Islet of Langerhans (tissue), 1 donor: ENCODE results near the gene LRFN3.
"Not testable (repeated sequence)": the region's sequence is repeated elsewhere in the genome, so short reads cannot be mapped to it uniquely, and the experiment has no call there.

Experiments
- FAIRE-seq: peaks from one replicate; lab custom pipeline; 2011; peaks lifted over from hg19 to GRCh38; lab: Jason Lieb, UNC

The LRFN3 gene

GRCh38 chr19:35907377-35907745 lies 28.8 kb upstream of the LRFN3 start:
- no peak for FAIRE-seq

DNA sequence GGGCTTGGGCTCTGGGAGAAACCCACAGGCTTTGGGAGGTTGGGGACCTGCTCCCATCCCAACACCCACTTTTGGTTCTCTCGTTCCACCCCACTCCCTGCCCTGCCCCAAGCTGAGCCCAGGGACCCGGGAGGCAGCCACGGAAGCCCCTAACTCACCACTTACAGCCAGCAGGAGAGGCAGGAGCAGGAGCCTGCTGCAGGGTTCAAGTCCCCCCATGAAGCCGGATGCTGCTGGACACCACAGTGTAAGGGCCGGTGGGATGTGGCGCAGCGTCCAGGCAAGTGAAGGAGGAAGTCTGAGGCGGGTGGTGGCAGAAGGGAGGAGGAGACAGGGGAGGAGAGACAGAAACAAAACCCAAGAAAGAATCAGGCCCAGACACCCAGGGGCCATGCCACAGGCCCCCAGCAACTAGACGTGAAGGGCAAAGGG lies 28.1 kb upstream of the LRFN3 start, which contains the start of gene TYROBP:
TSS of gene TYROBP (minus strand) at position 286 of the 432 bp plus-strand sequence. CDS start at position 219, 67 bp downstream.
- FAIRE-seq: no peak

- no peak for FAIRE-seq
Measured at GRCh38 chr19:35908973-35909683, 27.0 kb upstream of the LRFN3 start.

- FAIRE-seq: no peak
Measured at GRCh38 chr19:35909684-35910035, 26.5 kb upstream of the LRFN3 start.

DNA sequence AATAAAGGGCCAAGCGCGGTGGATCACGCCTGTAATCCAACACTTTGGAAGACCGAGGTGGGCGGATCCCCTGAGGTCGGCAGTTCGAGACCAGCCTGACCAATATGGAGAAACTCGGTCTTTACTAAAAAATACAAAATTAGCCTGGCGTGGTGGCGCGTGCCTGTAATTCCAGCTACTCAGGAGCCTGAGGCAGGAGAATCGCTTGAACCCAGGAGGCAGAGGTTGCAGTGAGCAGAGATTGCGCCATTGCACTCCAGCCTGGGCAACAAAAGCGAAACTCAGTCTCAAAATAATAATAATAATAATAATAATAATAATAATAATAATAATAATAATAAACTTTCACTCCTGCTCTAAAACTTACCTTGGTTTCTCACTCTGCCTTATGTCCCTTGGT lies 25.8 kb upstream of the LRFN3 start:
- FAIRE-seq: not testable (repeated sequence)

- FAIRE-seq: no peak
Measured at GRCh38 chr19:35911173-35911572, 25.0 kb upstream of the LRFN3 start.

DNA sequence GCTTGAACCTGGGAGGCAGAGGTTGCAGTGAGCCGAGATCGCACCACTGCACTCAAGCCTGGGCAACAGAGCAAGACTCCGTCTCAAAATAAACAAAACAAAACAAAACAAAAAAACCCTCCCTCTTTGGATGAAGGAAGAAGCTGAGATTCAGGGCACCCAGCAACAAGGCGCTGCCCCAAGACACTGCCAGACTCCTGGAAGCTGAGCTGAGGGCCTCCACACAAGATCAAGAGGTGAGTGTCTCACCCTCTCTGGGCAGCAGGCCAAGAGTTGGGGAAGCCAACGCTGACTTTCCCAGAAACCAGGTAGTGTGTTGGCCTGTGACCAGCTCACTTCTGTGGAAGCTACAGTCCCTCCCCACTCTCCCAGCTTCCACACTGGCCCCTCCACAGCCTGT lies 24.4 kb upstream of the LRFN3 start:
- FAIRE-seq: no peak

DNA sequence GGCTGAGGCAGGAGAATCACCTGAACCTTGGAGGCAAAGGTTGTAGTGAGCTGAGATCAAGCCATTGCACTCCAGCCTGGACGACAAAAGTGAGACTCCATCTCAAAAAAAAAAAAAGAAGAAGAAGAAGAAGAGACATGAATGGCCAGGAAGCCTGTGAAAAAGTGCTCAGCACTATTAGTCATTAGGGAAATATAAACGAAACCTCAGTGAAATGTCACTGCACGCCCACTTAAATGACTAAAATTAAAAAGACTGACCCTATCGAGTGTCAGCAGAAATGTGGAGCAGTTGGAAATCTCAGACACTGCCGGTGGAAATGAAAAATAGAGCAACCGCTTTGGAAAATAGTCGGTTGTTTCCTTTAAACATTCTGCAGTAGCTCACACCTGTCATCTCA lies 22.6 kb upstream of the LRFN3 start:
- no peak for FAIRE-seq

GRCh38 chr19:35915443-35915842 lies 20.7 kb upstream of the LRFN3 start:
- FAIRE-seq: no peak

GRCh38 chr19:35919306-35919705 lies 16.9 kb upstream of the LRFN3 start:
- FAIRE-seq: no peak

- no peak for FAIRE-seq
Measured at GRCh38 chr19:35921012-35921411, 15.2 kb upstream of the LRFN3 start.

DNA sequence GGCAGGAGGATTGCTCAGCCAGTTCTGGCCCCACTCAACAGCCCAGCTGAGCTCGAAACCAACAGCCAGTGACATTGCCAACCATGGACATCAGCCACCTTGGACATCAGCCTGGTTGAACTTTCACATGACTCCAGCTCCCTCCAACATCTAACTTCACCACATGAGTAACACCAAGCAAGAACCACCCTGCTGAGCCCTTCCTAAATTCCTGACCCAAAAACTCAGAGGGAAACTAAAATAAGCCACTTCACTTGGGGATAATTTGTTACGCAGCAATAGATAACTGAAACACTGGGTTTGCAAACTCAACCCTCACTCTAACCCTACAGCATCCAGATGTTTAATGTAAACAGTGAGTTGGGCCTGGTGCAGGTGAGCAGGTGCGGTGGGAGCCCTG lies 10.7 kb upstream of the LRFN3 start:
- no peak for FAIRE-seq

GRCh38 chr19:35928507-35928906 lies 7.7 kb upstream of the LRFN3 start:
- no peak for FAIRE-seq

DNA sequence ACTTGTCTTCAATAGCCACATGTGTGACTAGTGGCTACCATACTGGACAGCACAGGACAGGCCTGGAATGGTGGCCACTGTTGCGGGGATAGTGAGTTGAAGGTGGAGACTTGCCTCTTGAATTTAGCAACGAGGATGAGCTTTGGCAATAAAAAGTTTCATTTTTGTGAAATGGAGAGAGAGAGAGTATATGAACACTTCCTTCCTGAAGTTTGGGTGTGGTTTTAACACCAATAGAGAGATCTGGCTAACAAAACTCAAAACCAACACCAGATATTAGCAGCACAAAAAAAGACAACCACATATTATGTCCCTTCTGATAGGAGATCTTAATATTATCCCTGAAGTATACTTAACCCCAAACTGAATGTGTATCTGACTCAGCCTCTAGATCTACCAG lies 6.3 kb upstream of the LRFN3 start:
- no peak for FAIRE-seq

DNA sequence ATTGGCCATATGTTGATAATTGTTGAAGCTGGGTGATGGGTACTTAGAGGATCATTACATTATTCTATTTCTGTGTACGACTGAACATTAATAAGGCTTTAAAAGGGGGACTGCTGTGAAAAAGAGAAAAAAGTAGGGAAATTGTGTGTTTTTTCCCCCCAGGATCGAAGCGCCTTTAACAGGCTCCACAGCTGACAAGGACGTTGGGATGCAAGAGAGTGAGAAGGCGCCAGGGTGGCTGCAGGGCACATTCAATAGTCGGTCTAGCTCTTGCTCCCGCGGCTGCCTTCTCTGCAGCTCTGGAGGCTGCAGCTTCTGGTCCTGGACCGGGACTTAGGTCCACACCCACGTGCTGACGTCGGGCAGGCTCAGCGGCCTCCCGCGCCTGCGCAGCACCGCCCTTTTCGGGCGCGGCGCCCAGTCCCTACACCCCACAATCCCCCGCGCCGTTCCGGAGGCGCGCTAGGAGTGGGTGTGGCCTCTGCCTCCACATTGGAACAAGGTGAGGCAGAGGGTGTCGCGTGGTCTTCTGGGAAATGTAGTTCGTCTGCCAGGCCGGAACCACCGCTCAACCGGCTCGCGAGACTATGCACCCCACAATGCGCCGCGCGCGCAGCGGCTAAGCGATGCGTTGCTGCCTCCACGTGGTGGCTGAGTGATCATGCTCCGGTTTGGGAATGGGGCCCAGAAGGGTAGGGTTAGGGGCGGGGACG lies 4.9 kb upstream of the LRFN3 start:
- FAIRE-seq: peak; percentile 21

GRCh38 chr19:35931874-35932202 lies 4.3 kb upstream of the LRFN3 start:
- FAIRE-seq: no peak

DNA sequence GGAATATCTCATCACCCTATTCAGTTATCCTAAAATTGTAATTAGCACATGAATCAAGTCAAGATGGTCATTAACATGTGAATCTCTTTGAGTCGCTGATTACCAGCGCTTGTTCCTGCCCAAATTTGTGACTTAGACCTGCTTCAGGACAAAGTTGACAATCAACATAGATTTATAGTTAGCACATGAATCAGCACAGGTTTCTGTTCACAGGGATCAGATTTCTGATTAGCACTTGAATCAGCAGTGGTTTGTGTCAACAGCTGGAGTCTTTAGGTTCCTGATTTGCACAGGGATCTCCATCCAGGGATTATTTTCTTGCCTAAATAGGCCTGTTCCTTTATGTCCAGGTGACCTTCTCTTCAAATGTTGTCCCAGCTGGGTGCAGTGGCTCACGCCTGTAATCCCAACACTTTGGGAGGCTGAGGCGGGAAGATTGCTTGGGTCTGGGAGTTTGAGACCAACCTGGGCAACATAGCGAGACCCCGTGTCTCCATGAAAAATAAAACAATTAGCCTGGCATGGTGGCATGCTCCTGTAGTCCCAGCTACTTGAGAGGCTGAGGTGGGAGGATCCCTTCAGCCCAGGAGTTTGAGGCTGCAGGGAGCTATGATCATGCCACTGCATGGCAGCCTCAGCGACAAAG lies 3.8 kb upstream of the LRFN3 start:
- no peak for FAIRE-seq

DNA sequence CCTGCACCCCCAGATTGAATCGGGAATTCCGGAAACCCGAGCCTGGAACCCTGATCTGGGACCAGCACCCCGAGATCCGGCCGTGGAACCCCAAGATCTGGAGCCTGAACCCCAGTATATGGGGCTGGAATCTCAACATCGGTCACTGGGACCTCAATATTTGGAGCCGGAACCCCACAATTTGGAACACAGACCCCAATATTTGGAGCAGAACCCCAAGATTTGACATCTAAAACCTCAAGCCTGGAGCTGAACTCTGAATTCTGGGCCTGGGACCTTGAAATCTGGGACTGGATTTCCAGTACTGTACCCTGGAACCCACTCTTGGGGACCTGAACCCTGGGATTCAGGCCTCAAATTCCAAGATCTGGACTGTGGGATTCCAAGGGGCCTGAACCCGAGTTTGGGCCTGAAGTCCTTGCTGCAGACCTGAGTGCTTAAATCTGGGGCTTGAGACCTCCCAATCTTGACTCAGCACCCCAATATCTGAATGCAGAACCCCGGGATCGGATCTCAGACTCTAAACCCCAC lies 629 bp downstream of the LRFN3 start:
- no peak for FAIRE-seq

DNA sequence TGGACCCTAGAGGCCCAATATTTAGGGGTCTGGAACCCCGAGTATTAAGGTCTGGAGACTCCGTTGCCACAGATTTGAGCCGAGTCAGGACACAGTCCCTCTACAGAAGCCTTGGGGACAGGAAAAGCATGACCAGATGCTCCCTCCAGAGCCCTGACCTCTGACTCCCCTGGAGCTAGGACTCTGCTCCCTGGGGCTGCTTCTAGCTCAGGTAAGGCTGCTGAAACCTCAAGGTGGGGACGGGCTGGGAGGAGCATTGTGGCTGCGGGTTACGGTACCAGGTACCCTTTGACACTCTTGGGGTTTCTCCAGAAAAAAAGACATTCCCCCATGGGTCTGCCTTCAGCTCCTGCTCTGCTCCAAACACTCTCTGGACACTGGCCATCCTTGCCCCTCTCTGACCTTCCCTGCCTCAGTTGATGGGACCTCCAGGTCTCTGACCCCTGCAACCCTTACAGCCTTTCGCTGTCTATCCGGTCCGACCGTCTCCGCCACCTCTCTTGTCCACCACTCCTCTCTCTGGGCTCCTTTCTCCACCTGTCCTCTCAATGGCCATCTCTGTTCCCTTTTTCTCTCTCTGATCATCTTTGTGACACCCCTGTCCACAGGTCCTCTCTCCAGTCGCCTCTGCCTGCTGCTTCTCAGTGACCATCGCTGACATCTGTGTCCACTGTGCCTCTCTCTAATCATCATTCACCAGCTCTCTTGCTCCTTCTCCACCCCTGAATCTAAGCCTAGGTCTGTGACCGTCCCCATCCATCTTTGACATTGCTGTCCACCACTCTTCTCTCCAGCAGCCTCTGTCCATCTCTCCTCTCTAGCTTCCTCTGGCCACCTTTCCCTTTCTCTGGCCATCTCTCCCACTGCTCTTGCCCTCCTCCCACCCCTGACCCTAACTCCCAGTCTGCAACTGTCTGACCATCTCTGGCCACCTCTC lies 1.4 kb downstream of the LRFN3 start:
- FAIRE-seq: no peak

DNA sequence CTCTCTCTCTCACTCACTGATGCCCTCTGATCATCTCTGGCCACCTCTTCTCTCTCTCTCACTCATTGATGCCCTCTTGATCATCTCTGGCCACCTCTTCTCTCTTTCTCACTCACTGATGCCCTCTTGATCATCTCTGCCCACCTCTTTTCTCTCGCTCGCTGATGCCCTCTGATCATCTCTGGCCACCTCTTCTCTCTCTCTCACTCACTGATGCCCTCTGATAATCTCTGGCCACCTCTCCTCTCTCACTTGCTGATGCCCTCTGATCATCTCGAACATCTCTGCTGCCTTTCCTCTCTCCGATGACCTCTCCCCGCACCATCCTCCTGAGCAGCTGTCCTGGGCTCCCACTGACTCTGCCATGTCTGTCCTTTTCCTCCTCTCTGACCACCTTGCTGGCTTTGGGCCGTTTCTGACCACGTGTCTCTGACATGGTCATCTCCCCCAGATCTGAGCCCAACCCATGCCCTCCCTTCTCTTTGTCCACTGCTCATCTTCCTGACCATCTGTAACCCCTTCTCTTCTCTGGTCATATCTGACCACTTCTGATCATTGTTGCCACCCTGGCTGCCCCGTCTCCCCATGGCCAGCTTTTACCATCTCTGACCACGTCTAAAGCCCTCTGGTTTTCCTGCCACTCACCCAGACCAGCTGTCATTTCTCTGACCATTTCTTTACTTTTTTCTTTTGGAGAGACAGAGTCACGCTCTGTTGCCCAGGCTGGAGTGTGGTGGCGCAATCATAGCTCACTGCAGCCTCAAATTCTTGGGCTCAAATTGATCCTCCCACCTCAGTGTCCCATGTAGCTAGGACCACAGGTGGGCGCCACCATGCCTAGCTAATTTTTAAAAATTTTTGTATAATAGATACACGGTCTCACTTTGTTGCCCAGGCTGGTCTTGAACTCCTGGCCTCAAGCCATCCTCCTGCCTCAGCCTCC lies 2.4 kb downstream of the LRFN3 start:
- FAIRE-seq: no peak
